ENCODE data around the gene GALNS. TPM values are rescaled to one million over a fixed set of nuclear protein-coding genes. Genes with fewer than 3 reads are reported as not detected.
"Not testable (repeated sequence)": the region's sequence is repeated elsewhere in the genome, so short reads cannot be mapped to it uniquely, and the experiment has no call there.

Gene GALNS
- total RNA-seq, 1 experiment from 2014 or later: 34.1 TPM

GRCh38 chr16:88838566-88838965, 18.2 kb downstream of the GALNS start:
- no peak for DNase-seq (ENCODE audit: low read depth)

GRCh38 chr16:88837806-88838205, 18.9 kb downstream of the GALNS start:
- DNase-seq (ENCODE audit: low read depth): no peak

- no peak for DNase-seq (ENCODE audit: low read depth)
Observed at GRCh38 chr16:88836791-88837190, 20.0 kb downstream of the GALNS start.

- DNase-seq (ENCODE audit: low read depth): no peak
Observed at GRCh38 chr16:88835818-88836217, 20.9 kb downstream of the GALNS start.

GRCh38 chr16:88835383-88835782, 21.4 kb downstream of the GALNS start:
- no peak for DNase-seq (ENCODE audit: low read depth)

GRCh38 chr16:88834670-88835069, 22.1 kb downstream of the GALNS start:
- no peak for DNase-seq (ENCODE audit: low read depth)

GRCh38 chr16:88833086-88833485, 23.7 kb downstream of the GALNS start:
- DNase-seq (ENCODE audit: low read depth): no peak

- no peak for DNase-seq (ENCODE audit: low read depth)
Observed at GRCh38 chr16:88831838-88832237, 24.9 kb downstream of the GALNS start.

- no peak for DNase-seq (ENCODE audit: low read depth)
Observed at GRCh38 chr16:88830783-88831182, 26.0 kb downstream of the GALNS start.

- DNase-seq (ENCODE audit: low read depth): no peak
Observed at GRCh38 chr16:88830258-88830657, 26.5 kb downstream of the GALNS start.

- DNase-seq (ENCODE audit: low read depth): no peak
Observed at GRCh38 chr16:88828711-88829110, 28.0 kb downstream of the GALNS start.

- no peak for DNase-seq (ENCODE audit: low read depth)
Observed at GRCh38 chr16:88827727-88828126, 29.0 kb downstream of the GALNS start.

GRCh38 chr16:88826070-88826840, 30.5 kb downstream of the GALNS start:
- DNase-seq (ENCODE audit: low read depth): no peak

- no peak for DNase-seq (ENCODE audit: low read depth)
Observed at GRCh38 chr16:88825146-88825545, 31.6 kb downstream of the GALNS start.

- DNase-seq (ENCODE audit: low read depth): no peak
Observed at GRCh38 chr16:88824256-88825077, 32.3 kb downstream of the GALNS start.

- DNase-seq (ENCODE audit: low read depth): not testable (repeated sequence)
Observed at GRCh38 chr16:88823646-88824045, 33.1 kb downstream of the GALNS start.

GRCh38 chr16:88822281-88823040, 34.3 kb downstream of the GALNS start:
- DNase-seq (ENCODE audit: low read depth): no peak

GRCh38 chr16:88821168-88821850, 35.4 kb downstream of the GALNS start:
- no peak for DNase-seq (ENCODE audit: low read depth)

- DNase-seq (ENCODE audit: low read depth): no peak
Observed at GRCh38 chr16:88820385-88821025, 36.2 kb downstream of the GALNS start.

- no peak for DNase-seq (ENCODE audit: low read depth)
Observed at GRCh38 chr16:88819126-88819525, 37.6 kb downstream of the GALNS start.

- no peak for DNase-seq (ENCODE audit: low read depth)
Observed at GRCh38 chr16:88818575-88818874, 38.2 kb downstream of the GALNS start.
